Stomach (tissue), 4 donors: ENCODE results near the gene ENPP4.

Source experiments
- POLR2A ChIP-seq, 4 donors: fragments of 450-650 bp; IDR thresholded peaks; one replicate each; pipeline ENCODE4 v1.6.1; 2016; ENCODE audit warnings: antibody characterized with exemption in 4 of 4, control low read depth in 2 of 4, mild to moderate bottlenecking in 1 of 4, moderate library complexity in 1 of 4
- POLR2AphosphoS5 ChIP-seq, 3 donors: sonication (generic); formaldehyde crosslinking; IDR thresholded peaks; one replicate each; pipeline ENCODE4 v1.6.1; 2016; ENCODE audit warnings: antibody characterized with exemption in 3 of 3

- TF ChIP-seq POLR2A (IDR thresholded peaks at IDR 0.05) (no peak), POLR2AphosphoS5 (IDR thresholded peaks at IDR 0.05) (no peak)
These were observed 11.6 kb upstream of the ENPP4 start for GRCh38 chr6:46118157-46118556.
